OCI-LY1 (cell line): ENCODE data around the gene FOXE3.

Experiments
- H2AFZ ChIP-seq: fragments of 200-600 bp; sonication (generic), shearing (Covaris generic); 2 replicates; pipeline ENCODE4 v1.6.0; 2014; ENCODE audit warnings: antibody characterized with exemption, mild to moderate bottlenecking, low read length
- H3F3A ChIP-seq: fragments of 200-600 bp; sonication (generic), shearing (Covaris generic); 2 replicates; pipeline ENCODE4 v1.6.0; 2014; ENCODE audit warnings: mild to moderate bottlenecking, antibody characterized with exemption, low read length, moderate library complexity; ENCODE audit not compliant: insufficient read depth
- H3K27ac ChIP-seq: fragments of 200-600 bp; sonication (generic); 2 replicates; pipeline ENCODE4 v1.5.1; 2014; ENCODE audit warnings: low read length, mixed run types, mild to moderate bottlenecking, low read depth; ENCODE audit not compliant: poor library complexity, severe bottlenecking
- H3K27me3 ChIP-seq: fragments of 200-600 bp; sonication (generic); 2 replicates; pipeline ENCODE4 v1.6.0; 2014; ENCODE audit warnings: antibody characterized with exemption, mild to moderate bottlenecking, low read length, moderate library complexity; ENCODE audit not compliant: insufficient read depth
- H3K36me3 ChIP-seq: fragments of 200-600 bp; sonication (generic); 2 replicates; pipeline ENCODE4 v1.6.1; 2014; ENCODE audit warnings: mild to moderate bottlenecking, antibody characterized with exemption, low read length, moderate library complexity, mixed read lengths; ENCODE audit not compliant: insufficient read depth
- H3K4me1 ChIP-seq: fragments of 200-600 bp; sonication (generic); 2 replicates; pipeline ENCODE4 v1.5.1; 2014; ENCODE audit warnings: mild to moderate bottlenecking, low read length, moderate library complexity; ENCODE audit not compliant: insufficient read depth, severe bottlenecking
- H3K4me2 ChIP-seq: fragments of 200-600 bp; sonication (generic), shearing (Covaris generic); 2 replicates; pipeline ENCODE4 v1.6.1; 2014; ENCODE audit warnings: low read length
- H3K4me3 ChIP-seq: fragments of 200-600 bp; sonication (generic); 2 replicates; pipeline ENCODE4 v1.5.1; 2014; ENCODE audit warnings: low read length, low read depth, mild to moderate bottlenecking, mixed read lengths; ENCODE audit not compliant: poor library complexity, severe bottlenecking
- H3K79me2 ChIP-seq: fragments of 200-600 bp; shearing (Covaris generic); 2 replicates; pipeline ENCODE4 v1.6.1; 2016; ENCODE audit warnings: mixed run types, low read length, mixed read lengths; ENCODE audit not compliant: insufficient read depth
- H3K9ac ChIP-seq: fragments of 200-600 bp; sonication (generic), shearing (Covaris generic); 2 replicates; pipeline ENCODE4 v1.6.1; 2014; ENCODE audit warnings: mild to moderate bottlenecking, low read length, mixed read lengths
- H3K9me2 ChIP-seq: fragments of 200-600 bp; sonication (generic), shearing (Covaris generic); 2 replicates; pipeline ENCODE4 v1.6.1; 2014; ENCODE audit warnings: low read depth, mild to moderate bottlenecking, low read length, mixed read lengths
- H3K9me3 ChIP-seq: fragments of 200-600 bp; shearing (Covaris generic); 2 replicates; pipeline ENCODE4 v1.6.1; 2014; ENCODE audit warnings: low read length, mixed read lengths
- H4K20me1 ChIP-seq: fragments of 200-600 bp; sonication (generic), shearing (Covaris generic); 2 replicates; pipeline ENCODE4 v1.6.0; 2016; ENCODE audit warnings: mild to moderate bottlenecking, low read length; ENCODE audit not compliant: insufficient read depth
- CTCF ChIP-seq: fragments of 200-600 bp; sonication (generic), shearing (Covaris generic); IDR thresholded peaks from 2 replicates; pipeline ENCODE4 v1.5.1; 2017; ENCODE audit warnings: mild to moderate bottlenecking, antibody characterized with exemption, low read length, moderate library complexity, mixed read lengths
- EZH2 ChIP-seq: fragments of 200-600 bp; sonication (generic), shearing (Covaris generic); IDR thresholded peaks from 2 replicates; pipeline ENCODE4 v1.8.0; 2017; ENCODE audit warnings: borderline replicate concordance, mixed run types, mild to moderate bottlenecking, antibody characterized with exemption, low read length, moderate library complexity, mixed read lengths

FOXE3 gene

DNA sequence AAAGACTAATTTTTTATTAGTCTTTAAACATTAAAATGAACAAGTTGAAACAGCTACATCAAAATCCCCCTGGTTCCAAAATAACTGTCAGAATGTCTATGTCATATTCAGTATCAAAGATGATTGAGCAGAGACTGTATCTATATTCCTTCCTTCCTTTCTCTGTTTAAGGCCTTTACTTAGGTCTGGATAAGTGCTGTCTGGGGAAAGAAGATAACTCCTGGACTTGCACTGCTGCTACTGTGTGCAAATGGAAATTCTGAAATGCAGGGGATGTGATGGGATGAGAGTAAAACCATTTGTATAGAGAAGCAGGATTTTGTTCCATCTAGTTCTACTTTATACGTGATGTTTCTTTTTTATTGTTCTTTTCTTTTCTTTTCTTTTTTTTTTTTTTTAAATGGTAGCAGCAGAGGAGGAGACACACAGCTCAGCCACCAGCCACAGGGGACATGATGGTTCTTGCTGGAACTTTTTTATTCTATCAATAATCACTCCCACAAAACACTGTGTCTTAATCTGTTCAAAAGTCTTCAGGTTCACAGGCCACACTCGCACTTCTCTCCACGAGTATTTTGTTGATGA lies 33.6 kb upstream of the FOXE3 start:
- Histone ChIP-seq H3K79me2 (no peaks in the 10 kb centered on the region), H3F3A (no peaks in the 10 kb centered on the region), H2AFZ (no peak overlapping the region), H4K20me1 (no peaks in the 10 kb centered on the region), H3K27me3 (no peaks in the 10 kb centered on the region), H3K4me2 (no peak overlapping the region), H3K27ac (no peak overlapping the region), H3K4me3 (no peak overlapping the region), H3K36me3 (peaks cover 28% of the 10 kb centered on the region), H3K4me1 (no peaks in the 10 kb centered on the region), H3K9me2 (no peaks in the 10 kb centered on the region), H3K9me3 (no peaks in the 10 kb centered on the region), H3K9ac (no peak overlapping the region)
- no peak for TF ChIP-seq EZH2
- TF ChIP-seq CTCF = no peak

DNA sequence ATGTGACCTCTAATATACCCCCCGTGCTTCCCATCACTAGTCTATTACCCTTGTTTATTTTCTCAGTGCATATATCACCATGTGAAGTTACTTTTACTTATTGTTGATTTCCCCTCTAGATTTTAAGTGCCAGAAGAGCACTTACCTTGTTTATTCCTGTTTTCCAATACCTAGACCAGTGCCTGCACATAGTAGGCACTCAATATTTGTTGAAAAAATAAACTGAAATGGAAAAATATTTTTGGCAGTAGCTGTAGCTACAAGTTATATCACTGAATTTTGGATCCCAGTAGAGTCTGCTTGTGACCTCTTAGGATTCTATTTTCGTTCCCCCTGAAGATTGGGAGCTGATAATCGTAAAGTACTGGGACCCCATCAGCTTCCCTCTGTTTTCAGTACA lies 32.0 kb upstream of the FOXE3 start:
- H2AFZ ChIP-seq = no peak overlapping the region
- no peaks in the 10 kb centered on the region for H4K20me1 ChIP-seq
- H3F3A ChIP-seq = no peaks in the 10 kb centered on the region
- no peaks in the 10 kb centered on the region for H3K9me2 ChIP-seq
- H3K4me3 ChIP-seq = no peak overlapping the region
- H3K27ac ChIP-seq = no peak overlapping the region
- TF ChIP-seq EZH2 = no peak
- H3K9ac ChIP-seq = no peak overlapping the region
- no peaks in the 10 kb centered on the region for H3K79me2 ChIP-seq
- H3K4me2 ChIP-seq = no peak overlapping the region
- H3K4me1 ChIP-seq = no peaks in the 10 kb centered on the region
- H3K27me3 ChIP-seq = no peaks in the 10 kb centered on the region
- H3K9me3 ChIP-seq = no peaks in the 10 kb centered on the region
- peaks cover 19% of the 10 kb centered on the region for H3K36me3 ChIP-seq

DNA sequence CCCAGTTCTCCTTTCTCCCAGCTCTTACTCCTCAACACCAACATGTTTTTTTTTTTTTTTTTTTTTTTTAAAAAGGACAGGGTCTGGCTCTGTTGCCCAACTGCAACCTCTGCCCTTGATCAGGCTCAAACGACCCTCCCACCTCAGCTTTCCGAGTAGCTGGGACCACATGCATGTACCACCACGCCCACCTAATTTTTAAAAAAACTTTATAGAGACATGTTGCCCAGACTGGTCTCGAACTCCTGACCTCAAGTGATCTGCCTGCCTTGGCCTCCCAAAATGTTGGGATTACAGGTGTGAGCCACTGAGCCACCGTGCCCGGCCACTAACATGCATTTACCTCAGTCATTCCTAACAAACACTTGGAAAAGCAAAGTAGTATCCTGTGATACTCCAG lies 31.1 kb upstream of the FOXE3 start:
- TF ChIP-seq EZH2 (no peak), CTCF (no peak)
- Histone ChIP-seq H3F3A (no peaks in the 10 kb centered on the region), H4K20me1 (no peaks in the 10 kb centered on the region), H3K9ac (no peak overlapping the region), H3K79me2 (no peaks in the 10 kb centered on the region), H3K27ac (no peak overlapping the region), H3K4me3 (no peak overlapping the region), H3K9me3 (no peaks in the 10 kb centered on the region), H3K4me1 (no peaks in the 10 kb centered on the region), H3K4me2 (no peak overlapping the region), H3K9me2 (no peaks in the 10 kb centered on the region), H3K36me3 (peaks cover 12% of the 10 kb centered on the region), H3K27me3 (no peaks in the 10 kb centered on the region), H2AFZ (no peak overlapping the region)

GRCh38 chr1:47386268-47386667 lies 29.8 kb upstream of the FOXE3 start:
- Histone ChIP-seq H3F3A (no peaks in the 10 kb centered on the region), H3K9me2 (no peaks in the 10 kb centered on the region), H3K9me3 (no peaks in the 10 kb centered on the region), H3K27me3 (no peaks in the 10 kb centered on the region), H3K36me3 (peaks cover 6% of the 10 kb centered on the region), H3K4me1 (no peaks in the 10 kb centered on the region), H3K79me2 (no peaks in the 10 kb centered on the region), H2AFZ (no peak overlapping the region), H3K4me2 (no peak overlapping the region), H3K27ac (no peak overlapping the region), H4K20me1 (no peaks in the 10 kb centered on the region), H3K4me3 (no peak overlapping the region), H3K9ac (no peak overlapping the region)
- TF ChIP-seq EZH2 (no peak), CTCF (no peak)
